Activated T-cell treated with anti-CD3 and anti-CD28 coated beads for 1 hour (primary cell): ENCODE measurements around the gene HMGB4.

ENCODE experiments used
- DNase-seq: peaks from one replicate; pipeline ENCODE4 v3.0.0-alpha.2; 2020; ENCODE audit warnings: low read depth

The HMGB4 gene, protein sequence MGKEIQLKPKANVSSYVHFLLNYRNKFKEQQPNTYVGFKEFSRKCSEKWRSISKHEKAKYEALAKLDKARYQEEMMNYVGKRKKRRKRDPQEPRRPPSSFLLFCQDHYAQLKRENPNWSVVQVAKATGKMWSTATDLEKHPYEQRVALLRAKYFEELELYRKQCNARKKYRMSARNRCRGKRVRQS

GRCh38 chr1:33863779-33864178 lies at the start of gene HMGB4:
TSS of gene HMGB4 (plus strand) at chr1:33864079. CDS start at chr1:33864192, 113 bp downstream.
- DNase-seq: no peak

- no peak for DNase-seq
Measured at GRCh38 chr1:33814166-33814565, 49.7 kb upstream of the HMGB4 start.

- no peak for DNase-seq
Measured at GRCh38 chr1:33815061-33815460, 48.8 kb upstream of the HMGB4 start.

DNA sequence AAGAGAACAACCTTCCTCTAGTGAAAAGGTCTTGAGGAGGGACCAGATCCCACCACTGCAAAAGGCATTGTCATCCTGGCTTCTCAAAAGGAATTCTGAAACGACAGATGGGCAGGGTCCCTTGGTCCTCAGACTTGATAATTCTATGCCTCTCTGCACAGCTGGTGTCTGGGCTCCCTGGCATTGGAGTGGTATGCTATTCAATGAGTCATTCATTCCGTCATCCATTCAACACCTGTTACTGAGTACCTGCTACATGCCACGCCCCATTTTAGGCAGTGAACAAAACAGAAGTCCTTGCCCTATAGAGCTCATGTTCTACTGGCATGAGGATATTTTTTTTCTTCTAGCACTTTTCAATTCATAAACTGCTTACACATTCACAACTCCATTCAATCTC lies 45.8 kb upstream of the HMGB4 start:
- no peak for DNase-seq

- DNase-seq: no peak
Measured at GRCh38 chr1:33819290-33819912, 44.5 kb upstream of the HMGB4 start.

GRCh38 chr1:33819913-33820311 lies 44.0 kb upstream of the HMGB4 start:
- no peak for DNase-seq

- no peak for DNase-seq
Measured at GRCh38 chr1:33820804-33821203, 43.1 kb upstream of the HMGB4 start.

DNA sequence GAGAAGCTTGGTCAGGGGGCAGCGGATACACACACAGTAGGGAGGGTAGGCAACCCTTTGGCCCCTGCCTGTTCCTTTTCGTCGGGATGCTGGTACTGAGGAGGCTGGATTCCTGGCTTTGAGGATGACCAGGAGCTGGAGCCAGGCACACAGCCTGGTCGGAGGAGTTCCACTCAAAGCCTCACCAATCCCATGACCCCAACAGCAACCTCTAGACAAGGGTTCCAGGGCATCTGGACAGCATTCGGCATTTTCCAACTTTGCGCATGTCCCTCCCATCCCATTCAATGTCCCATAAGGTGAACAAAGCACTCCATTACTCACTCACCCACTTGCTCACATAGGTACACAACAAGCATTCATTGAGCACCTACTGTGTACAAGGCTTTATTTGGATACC lies 42.6 kb upstream of the HMGB4 start:
- no peak for DNase-seq

- no peak for DNase-seq
Measured at GRCh38 chr1:33822396-33822795, 41.5 kb upstream of the HMGB4 start.

DNA sequence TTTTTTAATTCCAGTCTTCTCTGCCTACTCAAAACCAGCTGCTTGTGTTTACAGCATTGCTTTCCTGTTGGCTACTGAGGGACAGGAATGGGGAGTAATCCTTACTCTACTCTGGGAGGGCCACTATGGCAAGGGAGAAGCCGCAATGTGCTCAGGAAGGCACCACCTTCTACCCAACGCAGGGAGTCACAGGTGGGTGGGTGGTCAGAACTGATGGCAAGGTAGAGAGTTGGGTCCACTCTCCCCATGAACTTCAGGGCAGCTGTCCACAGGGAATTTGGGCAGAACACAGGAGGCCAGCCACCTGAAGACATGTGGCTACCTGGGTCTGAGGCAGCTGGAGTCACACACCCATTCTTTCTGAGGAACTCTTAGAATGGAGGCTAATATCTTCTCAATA lies 40.5 kb upstream of the HMGB4 start:
- DNase-seq: no peak

GRCh38 chr1:33823830-33824229 lies 40.0 kb upstream of the HMGB4 start:
- no peak for DNase-seq

DNA sequence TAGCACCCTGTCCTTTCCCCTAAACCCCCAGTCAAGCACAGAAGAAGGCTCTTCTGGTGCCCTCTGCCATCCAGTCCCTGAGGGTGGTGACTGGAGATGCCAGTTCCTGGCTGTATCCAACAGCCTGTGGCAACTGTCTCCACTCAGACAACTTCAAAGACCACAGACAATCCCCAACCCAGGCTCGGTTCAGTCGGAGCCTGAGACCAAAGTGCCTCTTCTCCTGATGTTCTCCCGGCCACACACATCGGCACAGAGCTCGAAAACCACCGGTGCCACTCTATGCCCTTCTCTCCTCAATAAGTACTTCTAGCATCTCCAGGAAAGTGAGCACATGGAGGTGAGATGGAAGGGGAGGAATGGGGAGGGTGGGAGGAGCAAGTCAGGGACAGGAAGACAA lies 39.6 kb upstream of the HMGB4 start:
- no peak for DNase-seq

GRCh38 chr1:33824971-33825370 lies 38.9 kb upstream of the HMGB4 start:
- no peak for DNase-seq

- DNase-seq: no peak
Measured at GRCh38 chr1:33825506-33825905, 38.4 kb upstream of the HMGB4 start.

- DNase-seq: no peak
Measured at GRCh38 chr1:33826311-33826710, 37.6 kb upstream of the HMGB4 start.

DNA sequence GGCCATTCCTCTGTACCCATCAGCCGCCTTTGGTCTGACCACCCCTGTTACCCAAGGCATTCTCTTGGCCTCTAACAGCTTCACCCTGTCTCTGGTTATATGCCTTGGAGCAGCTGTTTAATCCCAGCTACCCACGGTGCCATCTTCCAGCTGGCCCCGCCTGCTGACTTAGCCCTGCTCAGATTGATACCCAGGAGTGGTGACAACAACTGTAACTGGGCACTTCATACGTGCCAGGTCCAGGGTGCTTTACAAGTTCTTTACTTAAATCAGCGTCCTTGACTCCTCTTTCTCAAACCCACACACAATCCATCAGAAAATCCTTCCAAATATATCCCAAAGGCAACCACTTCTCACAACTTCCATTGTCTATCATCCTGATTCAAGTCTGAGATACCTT lies 37.2 kb upstream of the HMGB4 start:
- DNase-seq: no peak

DNA sequence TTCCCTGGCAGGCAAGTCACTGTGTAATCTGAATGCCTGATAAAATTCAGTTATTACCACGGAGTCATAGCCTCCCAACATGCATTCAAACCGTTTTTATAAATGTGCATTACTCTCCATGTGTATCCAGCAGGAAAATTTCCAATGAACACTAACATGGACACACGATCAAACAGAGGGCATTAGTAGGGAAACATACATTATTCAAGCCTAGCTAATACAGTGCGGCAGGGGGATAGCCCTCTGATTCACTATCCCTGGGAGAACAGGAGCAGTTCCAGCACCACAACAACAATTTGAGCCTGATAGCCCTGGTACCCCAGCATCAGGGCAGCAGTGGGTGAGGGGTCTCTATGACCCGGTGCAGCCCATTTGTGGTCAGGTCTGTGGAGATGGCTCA lies 35.8 kb upstream of the HMGB4 start:
- DNase-seq: no peak

DNA sequence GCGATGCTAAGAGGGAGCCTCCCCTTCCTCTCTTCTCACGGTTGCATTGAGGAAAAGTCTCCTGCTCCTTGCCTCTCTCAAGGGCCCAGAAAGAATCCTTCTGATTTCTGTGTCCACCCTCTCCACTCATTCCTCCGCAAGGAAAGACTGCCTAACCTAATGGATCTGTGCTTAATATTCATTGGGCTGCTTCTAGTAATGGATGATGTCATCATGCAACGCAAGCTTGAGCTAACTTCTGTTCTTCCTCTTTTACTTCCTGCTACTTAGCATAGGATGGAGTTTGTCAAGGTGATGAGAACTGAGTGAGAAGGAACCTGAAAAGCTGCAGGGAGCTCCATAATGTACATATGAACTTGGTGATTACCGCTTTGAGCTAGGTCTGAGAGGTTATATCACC lies 35.2 kb upstream of the HMGB4 start:
- no peak for DNase-seq

GRCh38 chr1:33836911-33837310 lies 27.0 kb upstream of the HMGB4 start:
- DNase-seq: no peak

- no peak for DNase-seq
Measured at GRCh38 chr1:33837635-33838034, 26.2 kb upstream of the HMGB4 start.

DNA sequence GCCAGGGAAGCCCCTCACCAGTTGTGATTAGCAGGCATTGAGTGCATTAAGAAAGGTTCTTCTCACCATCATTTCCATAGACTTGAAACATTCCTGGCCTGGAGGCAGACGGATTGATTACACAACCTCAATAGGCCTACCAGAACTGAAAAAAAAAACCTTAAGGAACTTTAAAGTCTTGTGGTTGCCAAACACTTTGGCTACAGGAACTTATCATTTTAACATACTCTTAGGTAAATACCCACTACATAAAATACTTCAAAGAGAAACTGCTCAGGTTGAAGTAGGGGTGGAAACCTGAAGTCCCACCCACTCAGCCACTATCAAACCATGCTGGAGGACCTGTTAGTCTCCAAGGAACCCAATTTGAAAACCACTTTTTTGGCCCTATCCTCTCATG lies 22.4 kb upstream of the HMGB4 start:
- DNase-seq: no peak

DNA sequence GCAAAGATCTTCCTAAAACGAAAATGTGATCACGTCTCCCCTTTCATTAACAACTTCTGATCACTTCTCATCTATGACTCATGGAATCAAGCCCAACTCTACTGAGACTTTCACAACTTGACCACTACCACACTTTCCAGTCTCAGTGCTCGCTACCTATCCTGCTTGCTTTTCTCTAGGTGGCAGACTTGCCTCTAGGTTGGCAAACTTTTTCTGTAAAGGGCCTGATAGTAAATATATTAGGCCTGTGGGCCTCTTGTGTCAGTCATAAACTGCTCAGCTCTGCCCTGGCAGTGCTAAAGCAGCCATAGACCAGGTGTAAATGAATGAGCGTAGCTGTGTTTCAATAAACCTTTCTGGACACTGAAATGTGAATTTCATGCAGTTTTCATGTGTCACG lies 21.5 kb upstream of the HMGB4 start:
- DNase-seq: no peak

DNA sequence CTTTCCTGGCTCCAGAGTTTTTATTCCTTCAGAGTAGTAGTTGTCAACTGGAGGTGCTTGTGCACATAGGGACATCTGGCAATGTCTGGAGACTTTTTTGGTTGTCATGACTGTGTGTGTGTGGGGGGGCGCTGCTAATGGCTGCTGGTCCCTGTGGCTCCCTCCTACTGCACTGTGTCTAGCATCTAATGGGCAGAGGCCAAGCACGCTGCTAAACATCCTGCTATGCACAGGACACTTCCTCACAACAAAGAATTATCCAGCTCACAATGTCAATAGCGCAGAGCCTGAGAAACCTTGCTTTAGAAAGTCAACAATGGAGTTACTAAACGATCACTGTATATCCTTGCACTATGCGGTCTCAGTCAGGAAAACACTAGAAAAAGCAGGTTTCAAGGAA lies 19.7 kb upstream of the HMGB4 start:
- DNase-seq: no peak

DNA sequence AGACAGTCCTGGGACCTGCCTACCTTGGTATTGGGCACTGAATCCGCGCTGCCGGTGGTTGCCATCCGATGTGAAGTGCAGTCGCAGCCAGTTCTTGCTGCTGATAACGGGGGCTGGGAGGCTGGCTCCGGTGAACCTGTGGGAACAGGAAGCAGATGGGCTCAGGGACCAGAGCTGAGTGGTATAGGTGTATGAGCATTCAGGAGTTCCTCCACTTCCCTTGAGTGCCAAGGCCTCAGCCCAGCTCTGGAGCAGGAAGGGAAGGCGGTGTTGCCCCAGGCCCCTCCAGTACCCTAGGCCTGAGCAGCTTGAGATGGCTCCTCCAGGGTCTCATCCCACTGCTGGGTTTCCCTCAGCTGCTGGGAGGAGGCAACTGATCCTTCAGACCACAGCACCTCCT lies 17.0 kb upstream of the HMGB4 start:
- DNase-seq: no peak
